NCI-H526 treated with DMSO at 0.1 percent for 48 hours (cell line): ENCODE measurements around the gene C16orf82.
A peak's percentile ranks its signal among the peaks of the same experiment; 100 is the strongest.
"Not testable (repeated sequence)": the region's sequence is repeated elsewhere in the genome, so short reads cannot be mapped to it uniquely, and the experiment has no call there.

Experiments
- DNase-seq: peaks from one replicate; lab custom pipeline; 2025; lab: John Stamatoyannopoulos, UW

The C16orf82 gene

DNA sequence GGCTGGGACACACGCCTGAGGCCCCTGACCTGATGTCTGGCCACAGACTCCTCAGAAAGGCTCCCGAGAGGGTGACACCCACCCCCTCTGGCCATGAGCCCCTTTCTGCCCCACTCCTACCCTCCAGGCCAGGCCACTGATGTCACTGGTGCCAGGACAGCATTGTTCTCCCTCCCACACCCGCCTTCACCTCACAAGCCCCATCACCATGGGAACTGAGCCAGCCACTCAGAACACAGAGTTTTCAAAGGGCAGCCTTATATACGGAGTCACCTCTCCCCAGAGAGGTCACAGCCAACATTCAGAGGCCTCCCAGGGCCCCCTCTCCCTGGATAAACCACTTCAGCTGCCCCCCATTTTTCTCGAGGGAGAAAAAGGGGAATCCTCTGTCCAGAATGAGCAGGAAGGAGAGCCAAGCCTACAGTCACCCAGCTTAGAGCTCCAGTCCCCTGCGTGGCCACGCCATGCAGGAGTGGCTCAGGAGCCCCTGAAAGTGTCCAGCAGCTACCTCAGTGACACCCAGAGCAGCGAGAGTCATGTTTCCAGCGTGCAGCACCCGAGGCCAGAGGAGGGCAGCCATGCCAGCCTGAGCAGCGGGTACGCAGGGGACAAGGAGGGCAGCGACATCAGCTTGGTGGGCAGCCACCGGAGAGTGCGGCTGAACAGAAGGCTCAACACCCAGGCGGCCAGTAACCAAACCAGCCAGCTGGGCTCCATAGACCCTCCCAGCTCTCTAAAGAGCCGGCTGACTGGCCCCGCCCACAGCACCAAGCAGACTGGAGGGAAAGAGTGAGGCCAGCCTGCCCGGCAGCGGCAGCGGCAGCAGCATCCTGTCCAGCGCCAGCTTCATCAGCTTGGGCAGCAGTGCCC lies at the start of gene C16orf82:
TSS of gene C16orf82 (plus strand) at position 260 of the 870 bp plus-strand sequence.
- peak; percentile 4 for DNase-seq

DNA sequence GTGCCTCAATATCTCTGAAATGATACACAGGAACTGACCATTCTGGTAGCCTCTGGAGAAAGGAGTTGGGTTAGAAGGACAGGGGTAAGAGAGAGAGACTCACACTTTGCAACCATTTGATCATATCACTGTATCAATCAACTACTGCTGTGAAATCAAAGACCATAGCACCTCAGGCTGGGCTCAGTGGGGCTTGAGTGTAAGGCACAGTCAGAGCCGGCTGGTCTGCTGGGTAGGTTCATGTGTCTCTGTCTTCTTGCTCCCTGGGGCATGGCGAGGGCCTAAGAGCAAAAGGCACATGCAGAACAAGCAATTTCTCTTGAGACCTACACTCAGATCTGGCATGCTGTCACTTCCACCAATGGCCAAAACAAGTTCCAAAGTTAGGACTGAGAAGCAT lies 46.7 kb upstream of the C16orf82 start:
- DNase-seq, result no peak

DNA sequence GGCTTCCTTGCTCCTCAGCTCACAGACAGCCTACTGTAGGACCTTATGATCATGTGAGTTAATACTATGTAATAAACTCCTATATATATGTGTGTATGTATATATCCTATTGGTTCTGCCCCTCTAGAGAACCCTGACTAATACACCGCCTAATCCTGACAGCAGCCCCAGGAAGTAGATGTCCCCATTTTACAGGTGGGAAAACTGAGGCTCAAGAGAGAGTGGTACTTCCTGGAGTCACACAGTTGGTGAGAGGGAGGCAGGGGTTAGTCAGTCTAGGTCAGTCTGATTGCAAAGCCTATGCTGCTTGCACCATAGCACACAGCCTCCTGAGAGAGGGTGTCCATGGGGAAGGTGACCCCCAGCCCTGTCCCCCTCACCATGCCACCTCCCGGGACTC lies 42.7 kb upstream of the C16orf82 start:
- no peak for DNase-seq

DNA sequence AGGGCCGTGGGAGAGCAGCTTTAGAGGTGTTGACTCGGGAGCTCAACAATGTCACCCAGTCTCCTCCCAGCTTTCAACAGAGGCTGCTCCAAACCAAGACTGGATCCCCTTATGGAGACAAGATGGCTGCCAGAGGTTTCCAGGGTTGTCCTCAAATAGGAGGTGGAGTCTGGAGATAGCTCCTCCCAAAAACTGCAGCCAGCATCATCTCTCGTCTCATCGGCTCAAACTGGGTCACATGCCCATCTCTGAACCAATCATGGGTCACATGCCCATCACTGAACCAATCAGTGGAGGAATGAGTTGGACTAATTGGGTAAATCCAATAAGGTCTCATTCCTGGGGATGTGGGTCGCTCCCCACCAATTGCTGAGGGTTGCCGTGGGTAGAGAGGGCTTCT lies 41.1 kb upstream of the C16orf82 start:
- DNase-seq, result no peak

DNA sequence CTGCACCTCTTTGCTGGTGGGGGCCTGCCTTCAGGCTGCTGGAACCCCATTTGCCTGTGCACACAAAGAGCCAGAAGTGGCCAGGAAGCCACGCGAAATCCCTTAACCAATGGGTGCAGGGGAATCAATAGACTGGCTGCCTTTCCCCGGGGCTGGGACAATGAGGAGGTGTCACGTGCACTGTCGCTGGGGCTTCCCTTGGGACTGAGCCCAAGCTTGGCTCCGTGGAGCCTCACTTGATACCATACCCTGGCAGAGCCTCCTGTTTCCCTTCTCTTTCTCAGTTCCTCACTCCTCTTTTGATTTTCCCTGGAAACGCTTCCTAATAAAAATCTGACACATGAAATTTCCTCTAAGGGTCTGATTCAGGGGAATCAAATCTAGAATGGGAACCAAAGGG lies 38.8 kb upstream of the C16orf82 start:
- no peak for DNase-seq

DNA sequence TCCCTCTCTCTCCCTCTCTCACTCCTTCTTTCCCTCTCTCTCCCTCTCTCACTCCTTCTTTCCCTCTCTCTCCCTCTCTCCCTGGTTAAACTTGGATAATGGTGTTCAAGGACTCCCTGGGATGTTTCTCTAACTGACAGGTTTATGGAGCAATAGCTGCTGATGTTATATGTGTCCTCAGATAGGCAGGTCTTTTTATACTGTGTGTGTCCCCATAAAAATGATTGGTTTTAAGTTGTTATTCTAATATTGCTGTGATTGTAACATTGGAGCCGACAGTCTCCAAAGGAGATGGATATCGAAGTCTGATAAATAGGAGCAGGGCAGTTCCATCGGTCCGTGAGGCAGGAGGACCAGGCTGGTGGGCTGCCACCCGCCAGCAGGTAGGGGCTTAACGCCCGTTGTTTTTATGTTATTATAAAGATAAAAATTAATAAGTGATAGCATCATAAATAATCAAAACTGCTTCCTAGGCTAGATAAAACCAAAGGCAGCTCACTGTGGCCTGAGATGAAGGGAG lies 38.1 kb upstream of the C16orf82 start:
- DNase-seq, result no peak

DNA sequence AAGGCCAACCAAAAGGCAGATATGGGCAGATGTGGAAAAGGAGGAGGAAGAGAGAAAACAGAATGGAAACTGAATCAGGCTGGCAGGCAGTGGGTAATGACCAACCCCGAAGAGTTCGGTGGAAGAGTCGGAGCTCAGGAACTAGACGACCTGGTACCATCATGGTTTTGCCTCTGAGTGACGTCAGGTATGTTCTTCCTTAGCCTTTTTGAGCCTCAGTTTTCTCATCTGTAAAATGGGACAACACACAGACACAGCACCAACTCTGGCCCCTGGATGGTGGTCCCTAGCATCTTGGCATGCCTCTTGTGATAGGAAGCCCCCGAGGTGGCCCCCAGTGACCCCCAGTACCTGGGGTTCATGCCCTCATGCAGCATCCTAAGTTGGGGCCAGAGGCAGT lies 37.2 kb upstream of the C16orf82 start:
- no peak for DNase-seq

DNA sequence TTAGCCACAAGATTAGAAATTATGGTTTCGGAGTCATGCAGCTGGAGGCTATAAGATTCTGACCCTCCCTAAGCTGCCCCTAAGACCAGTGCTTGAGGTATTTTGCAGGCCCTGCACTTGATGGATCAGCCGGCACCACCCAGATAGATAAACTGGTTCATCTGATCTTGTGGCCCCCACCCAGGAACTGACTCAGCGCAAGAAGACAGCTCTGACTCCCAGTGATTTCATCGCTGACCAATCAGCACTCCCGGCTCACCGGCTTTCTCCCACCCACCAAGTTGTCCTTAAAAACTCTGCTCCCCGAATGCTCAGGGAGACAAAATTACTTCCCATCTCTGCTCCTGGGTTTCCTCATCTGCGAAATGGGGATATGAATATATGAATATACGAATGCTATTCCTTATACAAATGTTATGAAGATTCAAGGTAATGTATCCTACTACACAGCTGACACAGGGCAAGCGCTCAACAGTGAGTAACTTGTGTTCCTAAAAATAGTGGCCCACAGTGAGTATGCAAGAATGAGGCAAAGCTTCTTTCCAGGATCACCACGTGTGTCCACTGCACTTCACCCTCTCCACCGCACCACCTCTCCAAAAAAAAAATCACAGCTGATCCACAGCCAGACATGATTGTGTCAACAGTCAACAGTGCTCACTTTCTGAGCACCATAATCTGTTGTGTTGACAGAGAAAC lies 33.3 kb upstream of the C16orf82 start:
- DNase-seq, result no peak

DNA sequence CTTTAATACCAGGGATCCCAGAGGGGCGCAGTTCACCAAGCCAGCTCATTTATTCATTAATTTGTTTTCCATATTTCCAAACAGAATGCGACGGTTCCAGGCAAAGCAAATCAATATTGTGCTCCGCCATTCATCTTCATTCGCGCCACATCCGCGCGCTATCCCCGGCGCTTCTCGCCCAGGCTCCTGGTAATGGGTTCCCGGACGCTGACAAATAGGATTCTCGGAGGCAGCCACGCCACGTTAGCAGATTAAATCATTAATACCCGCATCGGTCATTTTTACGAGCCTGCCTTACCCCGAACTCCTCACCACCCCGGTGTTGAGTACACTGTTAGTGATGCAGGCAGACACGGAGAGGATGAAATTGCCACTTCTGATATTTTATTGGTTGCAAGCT lies 26.0 kb upstream of the C16orf82 start:
- no peak for DNase-seq

DNA sequence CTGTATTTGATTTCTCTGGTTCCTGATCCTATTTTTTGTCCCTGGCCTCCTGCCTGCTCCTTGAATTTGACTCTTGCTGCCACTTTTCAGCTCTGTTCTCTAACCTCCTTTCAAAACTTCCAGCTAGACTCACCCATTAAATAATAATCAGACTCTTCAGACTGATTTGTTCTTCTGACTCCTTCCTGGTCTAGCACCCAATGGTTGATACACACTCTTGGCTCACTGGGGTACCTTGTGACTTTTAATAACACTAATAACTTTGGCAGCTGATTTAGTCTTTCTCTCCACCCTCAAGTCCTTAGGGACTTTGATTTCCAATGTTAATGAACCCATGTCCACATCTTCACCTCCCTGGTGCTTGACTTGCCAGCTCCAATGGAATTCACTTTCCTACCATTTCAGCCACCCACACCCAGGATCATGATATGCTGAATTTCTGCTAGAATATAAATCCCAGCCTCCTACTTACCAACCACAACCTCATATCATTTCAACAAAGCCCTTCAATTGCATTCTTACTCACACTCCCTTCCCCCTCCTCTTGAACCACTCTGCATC lies 19.7 kb upstream of the C16orf82 start:
- no peak for DNase-seq

DNA sequence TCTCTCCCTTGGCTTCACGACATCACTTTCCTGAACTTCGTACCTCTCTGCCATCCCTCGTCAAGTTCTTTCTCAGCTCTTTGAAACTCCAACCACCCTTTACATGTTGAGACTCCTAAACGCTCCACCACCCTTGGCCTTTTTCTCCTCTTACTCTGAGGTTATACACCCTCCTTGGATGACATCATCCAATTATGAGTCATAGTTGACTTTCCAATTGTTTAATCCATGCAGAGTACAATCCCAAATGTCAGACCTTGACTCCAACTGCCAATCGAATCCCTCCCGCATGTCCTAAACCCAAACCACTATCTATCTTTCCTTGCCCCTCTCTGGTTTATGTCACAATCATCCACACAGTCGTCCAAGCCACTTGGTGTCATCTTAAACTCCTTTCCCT lies 18.4 kb upstream of the C16orf82 start:
- no peak for DNase-seq

DNA sequence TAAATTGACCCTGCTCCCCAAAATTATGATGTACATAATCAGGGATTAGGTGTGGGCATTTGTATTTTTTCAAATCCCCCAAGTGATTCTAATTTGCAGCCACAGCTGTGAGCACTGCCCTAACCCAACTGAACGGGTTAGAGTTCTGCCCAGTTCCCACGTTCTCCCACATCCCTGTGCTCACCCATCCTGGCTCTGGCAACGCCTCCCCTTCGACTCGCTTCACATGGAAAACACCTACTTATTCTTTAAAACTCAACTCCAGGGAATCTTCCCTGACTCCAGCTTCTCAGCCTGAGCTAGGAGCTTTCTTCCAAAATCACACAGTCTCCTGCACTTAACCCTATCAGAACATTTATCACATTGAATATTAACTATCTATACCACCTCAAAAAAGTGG lies 17.6 kb upstream of the C16orf82 start:
- no peak for DNase-seq

DNA sequence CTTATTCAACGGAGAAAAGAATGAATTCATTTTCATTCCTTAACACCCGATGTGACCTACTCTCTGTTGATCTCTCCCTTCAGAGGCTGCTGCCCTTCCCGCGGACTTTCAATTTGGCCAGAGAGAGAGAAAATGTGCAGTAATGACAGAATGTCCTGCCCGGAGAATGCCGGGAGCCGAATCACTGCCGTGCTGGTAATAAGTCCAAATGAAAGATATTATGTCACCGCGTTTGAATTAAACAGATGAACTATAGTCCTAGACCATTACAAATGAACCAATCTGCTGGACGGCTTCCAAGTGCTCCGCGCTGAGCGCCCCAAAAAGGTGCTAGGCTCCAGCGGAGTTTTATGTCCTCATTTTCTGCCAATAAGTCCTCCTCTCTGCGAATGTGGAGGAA lies 14.7 kb upstream of the C16orf82 start:
- DNase-seq, result no peak

DNA sequence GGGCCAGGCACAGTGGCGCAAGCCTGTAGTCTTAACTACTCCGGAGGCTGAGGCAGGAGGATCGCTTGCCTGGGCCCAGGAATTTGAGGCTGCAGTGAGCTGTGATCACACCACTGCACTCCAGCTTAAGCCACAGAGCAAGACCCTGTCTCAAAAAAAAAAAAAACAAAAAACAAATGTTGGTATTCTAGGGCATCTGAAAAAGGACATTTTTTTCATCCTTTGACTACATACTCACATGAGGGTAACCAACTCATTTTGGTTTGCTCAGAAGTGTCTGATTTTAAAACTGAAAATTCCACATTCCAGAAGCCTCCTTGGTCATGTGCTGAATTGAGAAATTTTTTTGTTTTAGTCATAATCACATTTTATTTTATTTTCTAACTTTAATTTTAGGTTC lies 12.7 kb upstream of the C16orf82 start:
- no peak for DNase-seq

DNA sequence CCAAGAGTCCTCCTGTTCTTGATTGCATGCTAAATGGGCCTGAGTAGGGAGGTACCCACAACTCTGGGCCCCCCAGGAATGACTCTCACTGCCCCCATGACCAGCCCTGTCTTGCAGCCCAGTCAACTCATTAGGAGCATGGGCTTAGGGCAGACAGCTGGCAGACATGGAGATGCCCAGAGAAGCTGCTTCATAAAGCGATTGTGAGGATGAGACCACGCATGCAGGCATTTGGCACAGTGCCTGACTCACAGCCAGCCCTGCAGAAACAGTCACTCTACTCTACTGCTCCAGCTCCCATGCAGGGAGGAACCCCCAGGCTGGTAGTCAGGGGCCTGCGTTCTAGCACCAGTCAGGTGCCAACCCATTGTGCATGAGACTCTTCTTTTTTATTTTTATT lies 8.4 kb upstream of the C16orf82 start:
- DNase-seq, result no peak

DNA sequence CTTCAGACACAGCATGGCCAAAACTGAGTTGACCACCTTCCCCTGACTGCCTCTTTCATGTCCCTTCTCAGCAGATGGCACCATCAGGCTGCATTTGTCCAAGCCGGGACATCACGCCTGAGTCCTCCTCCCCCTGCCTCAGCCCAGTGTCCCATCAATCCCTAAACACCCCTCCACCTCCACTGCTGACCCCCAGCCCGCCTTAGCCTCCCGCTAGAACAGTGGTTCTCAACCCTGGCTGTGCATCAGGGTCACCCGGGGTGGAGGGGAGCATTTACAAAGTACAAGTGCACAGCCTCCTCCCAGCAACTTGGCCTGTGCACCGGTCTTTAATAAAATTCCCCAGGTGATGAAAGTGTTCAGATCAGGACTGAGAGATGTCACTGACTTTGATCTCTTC lies 4.0 kb downstream of the C16orf82 start:
- no peak for DNase-seq

DNA sequence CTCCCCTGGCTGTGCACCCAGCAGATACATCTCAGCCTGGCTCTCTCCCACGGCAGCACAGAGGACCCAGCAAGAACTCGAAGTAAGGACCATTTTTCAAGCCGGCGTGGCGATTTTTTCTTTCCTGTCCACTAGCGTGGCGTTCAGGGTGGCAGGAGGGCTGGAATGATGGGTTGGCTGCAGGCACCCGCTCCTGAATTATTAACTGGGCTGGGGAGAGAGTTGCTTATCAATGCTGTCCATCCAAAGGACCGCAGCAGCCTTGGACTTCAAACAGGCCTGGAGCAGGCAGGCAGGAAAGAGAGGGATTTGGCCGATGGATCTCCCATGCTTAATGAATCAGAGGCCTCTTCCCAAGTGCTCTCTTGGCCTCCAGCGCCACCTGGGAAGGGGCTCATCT lies 7.0 kb downstream of the C16orf82 start:
- no peak for DNase-seq

DNA sequence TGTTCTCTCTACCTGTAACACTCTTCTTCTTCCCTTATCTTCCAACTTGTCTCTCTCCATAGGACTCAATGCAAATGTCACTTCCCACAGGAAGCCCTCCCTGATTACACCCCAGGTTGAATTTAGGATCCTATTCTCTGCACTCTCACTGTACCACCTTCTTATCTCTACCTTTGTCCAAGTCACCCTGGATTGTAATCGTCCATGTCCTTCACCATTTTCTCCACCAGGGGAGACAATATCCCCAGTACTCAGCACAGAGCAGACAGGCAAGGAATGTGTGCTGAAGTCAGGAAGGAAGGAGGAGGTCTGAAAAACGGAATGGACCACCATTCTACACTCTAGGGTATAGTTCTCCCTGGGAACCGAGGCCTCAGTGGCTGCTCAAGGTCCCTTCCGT lies 14.2 kb downstream of the C16orf82 start:
- no peak for DNase-seq

DNA sequence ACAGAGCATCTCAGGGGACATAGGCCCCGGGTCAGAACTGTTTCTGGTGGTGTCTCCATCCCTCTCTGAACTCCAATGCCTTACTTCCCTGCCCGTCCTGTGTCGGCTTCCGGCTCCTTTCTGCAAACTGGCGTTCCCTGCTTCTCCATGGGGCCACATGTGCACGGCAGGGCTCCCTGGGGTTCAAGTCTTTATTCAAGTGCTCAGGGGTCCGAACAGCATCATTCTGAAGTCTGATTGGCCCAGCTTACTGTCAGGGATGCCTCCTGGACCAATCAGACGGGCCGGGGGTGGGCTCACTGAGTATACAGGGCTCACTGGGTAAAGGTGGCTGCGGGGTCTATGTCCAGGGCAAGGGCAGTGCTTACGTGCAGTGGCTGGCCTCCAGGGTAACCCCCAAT lies 17.1 kb downstream of the C16orf82 start:
- DNase-seq, result no peak

DNA sequence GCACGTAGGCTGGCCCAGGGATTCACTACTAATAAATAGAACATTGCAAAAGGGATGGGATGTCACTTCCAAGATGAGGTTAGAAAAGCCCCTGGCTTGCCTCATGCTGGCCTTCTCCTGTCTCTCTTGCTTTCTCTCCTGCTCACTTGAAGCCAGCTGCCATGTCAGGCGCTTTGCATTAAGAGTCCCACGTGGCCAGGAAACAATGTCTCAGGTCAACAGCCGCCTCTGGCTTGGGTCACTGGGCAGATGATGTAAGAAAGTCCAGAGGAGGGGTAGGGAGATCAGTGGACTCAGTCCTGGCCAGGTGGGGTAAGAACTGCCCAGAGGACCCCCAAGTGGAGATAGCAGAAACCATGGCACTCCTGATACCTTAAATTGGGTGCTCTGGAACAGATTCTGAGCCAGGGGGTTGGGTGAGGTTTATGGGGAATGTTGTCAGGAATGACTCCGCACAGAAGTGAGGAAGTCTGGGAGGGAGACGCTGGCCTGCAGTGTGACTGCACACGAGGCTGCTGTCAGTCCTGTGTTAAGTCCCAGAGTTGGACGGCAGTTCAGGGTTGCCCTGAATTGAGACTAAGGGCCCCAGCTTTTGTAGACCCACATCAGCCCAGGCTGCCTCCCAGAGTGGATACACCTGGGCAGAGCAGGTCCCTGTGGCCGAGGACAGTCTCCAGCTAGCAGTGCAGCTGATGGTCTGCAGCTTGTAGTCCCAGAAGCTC lies 17.7 kb downstream of the C16orf82 start:
- no peak for DNase-seq

DNA sequence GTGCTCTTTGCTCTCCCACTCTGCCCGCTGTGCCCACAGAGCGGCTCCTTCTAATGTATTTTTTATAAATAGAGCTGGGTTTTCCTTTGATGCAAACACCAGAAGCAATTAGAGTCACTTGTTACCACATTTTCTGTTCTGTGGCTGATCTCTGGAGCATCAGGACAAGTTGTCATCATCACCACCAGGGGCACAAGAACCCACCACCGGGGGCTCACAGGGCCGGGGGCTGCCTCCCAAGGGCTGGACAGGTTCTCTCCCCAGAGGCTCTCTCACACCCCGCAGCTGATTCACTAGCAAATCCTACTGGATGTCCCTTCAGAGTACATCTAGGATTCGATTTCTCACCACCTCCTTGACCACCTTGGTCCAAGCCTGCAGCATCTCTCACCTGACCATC lies 18.5 kb downstream of the C16orf82 start:
- DNase-seq, result no peak

DNA sequence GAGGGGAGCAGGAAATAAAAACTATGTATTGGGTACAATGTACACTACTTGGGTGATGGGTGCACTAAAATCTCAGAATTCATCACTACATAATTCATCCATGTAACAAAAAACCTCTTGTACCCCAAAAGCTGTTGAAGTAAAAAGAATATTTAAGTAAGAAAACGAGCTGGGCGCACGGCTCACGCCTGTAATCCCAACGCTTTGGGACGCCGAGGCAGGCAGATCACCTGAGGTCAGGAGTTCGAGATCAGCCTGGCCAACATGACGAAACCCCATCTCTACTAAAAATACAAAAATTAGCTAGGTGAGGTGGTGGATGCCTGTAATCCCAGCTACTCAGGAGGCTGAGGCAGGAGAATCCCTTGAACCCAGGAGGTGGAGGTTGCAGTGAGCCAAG lies 19.3 kb downstream of the C16orf82 start:
- DNase-seq, result not testable (repeated sequence)
